Transverse colon (tissue), 4 donors: Measurements from ENCODE around the gene TET2. TPM values are rescaled to one million over a fixed set of nuclear protein-coding genes. Genes with fewer than 3 reads are reported as not detected.
A peak's percentile ranks its signal among the peaks of the same experiment; 100 is the strongest.

ENCODE experiments used
- DNase-seq: peaks from one replicate; pipeline ENCODE4 v3.0.0-alpha.2; 2019
- H3K27ac ChIP-seq, 4 donors: fragments of 200-600 bp; sonication (generic); 2 replicates each; pipeline ENCODE4 v1.5.1; 2016 to 2018; ENCODE audit warnings: inconsistent platforms in 4 of 4
- H3K27me3 ChIP-seq: fragments of 200-600 bp; sonication (generic); 2 replicates; pipeline ENCODE4 v1.5.1; 2017; ENCODE audit warnings: inconsistent platforms
- H3K36me3 ChIP-seq, 4 donors: fragments of 200-600 bp; sonication (generic); 2 replicates each; pipeline ENCODE4 v1.5.1; 2017 to 2019; ENCODE audit warnings: inconsistent platforms in 4 of 4
- H3K4me1 ChIP-seq, 4 donors: fragments of 200-600 bp; sonication (generic); 2 replicates each; pipeline ENCODE4 v1.5.1; 2017 to 2020; ENCODE audit warnings: inconsistent platforms in 4 of 4
- H3K4me3 ChIP-seq, 4 donors: fragments of 200-600 bp; sonication (generic); 1 replicate in 1 of 4; 2 replicates in 3 of 4; pipeline versions ENCODE4 v1.5.1 to v1.6.1; 2017 to 2019; ENCODE audit warnings: inconsistent platforms in 4 of 4
- H3K9me3 ChIP-seq, 2 donors: fragments of 200-600 bp; sonication (generic); 2 replicates each; pipeline ENCODE4 v1.5.1; 2017 to 2019; ENCODE audit warnings: inconsistent platforms in 2 of 2
- CTCF ChIP-seq, 5 experiments: fragments of 200-600 bp in 3 of 5; fragments of 450-650 bp in 2 of 5; sonication (generic) in 3 of 5; IDR thresholded peaks; 1 replicate in 2 of 5; 2 replicates in 3 of 5; pipeline ENCODE4 v1.5.1; 2016 to 2017; ENCODE audit warnings: antibody characterized with exemption in 5 of 5, inconsistent platforms in 3 of 5, mild to moderate bottlenecking in 2 of 5, moderate library complexity in 1 of 5
- EP300 ChIP-seq: sonication (generic); formaldehyde crosslinking; IDR thresholded peaks from one replicate; pipeline ENCODE4 v1.6.1; 2017; ENCODE audit warnings: antibody characterized with exemption, low read depth
- POLR2A ChIP-seq: fragments of 450-650 bp; IDR thresholded peaks from one replicate; pipeline ENCODE4 v1.6.1; 2016; ENCODE audit warnings: antibody characterized with exemption, mild to moderate bottlenecking, moderate library complexity
- POLR2AphosphoS5 ChIP-seq, 3 donors: sonication (generic); formaldehyde crosslinking; IDR thresholded peaks; one replicate each; pipeline ENCODE4 v1.6.1; 2016; ENCODE audit warnings: antibody characterized with exemption in 3 of 3
- WGBS, 2 donors: methylation state at CpG; one replicate each; pipeline ENCODE4 v1.1.5; 2018; ENCODE audit warnings: low coverage in 1 of 2; 5-methylcytosine and 5-hydroxymethylcytosine counted together
- in situ Hi-C, 4 donors: fragments of 200-750 bp; cut with MboI; loops; one replicate each; pipeline versions ENCODE4 v1.15.0 to v1.15.1; 2017; ENCODE audit warnings: low sequenced_read_pairs in 3 of 4, low pct_ligation_motif_present in 1 of 4, low pct_unique_long_range_greater_than_20kb in 1 of 4
- intact Hi-C: fragments of 100-400 bp; cut with DNase I; formaldehyde crosslinking; loops from one replicate; pipeline ENCODE4 v1.15.1; 2023; ENCODE audit warnings: low total_unique reads
- total RNA-seq, 4 donors: library from RNA; depleted of rRNA; stranded (reverse); fragments of >200 nt; gene quantifications; one replicate each; pipeline ENCODE4 v1.1.0, GENCODE V29; 2016

The TET2 gene
- 10 to 100 TPM; 23.9 to 33.6 (median 29.5) TPM for total RNA-seq

DNA sequence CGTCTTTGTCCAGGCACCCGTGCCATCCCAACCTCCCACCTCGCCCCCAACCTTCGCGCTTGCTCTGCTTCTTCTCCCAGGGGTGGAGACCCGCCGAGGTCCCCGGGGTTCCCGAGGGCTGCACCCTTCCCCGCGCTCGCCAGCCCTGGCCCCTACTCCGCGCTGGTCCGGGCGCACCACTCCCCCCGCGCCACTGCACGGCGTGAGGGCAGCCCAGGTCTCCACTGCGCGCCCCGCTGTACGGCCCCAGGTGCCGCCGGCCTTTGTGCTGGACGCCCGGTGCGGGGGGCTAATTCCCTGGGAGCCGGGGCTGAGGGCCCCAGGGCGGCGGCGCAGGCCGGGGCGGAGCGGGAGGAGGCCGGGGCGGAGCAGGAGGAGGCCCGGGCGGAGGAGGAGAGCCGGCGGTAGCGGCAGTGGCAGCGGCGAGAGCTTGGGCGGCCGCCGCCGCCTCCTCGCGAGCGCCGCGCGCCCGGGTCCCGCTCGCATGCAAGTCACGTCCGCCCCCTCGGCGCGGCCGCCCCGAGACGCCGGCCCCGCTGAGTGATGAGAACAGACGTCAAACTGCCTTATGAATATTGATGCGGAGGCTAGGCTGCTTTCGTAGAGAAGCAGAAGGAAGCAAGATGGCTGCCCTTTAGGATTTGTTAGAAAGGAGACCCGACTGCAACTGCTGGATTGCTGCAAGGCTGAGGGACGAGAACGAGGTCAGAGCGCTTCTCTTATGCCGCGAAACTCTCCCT lies at the start of gene TET2:
Gene TET2 (plus strand): TSS at position 601 of the 740 bp plus-strand sequence. CDS start 87,067 bp downstream, outside the sequence.
- H3K4me1 ChIP-seq = peaks cover 6 to 31% (median 19%) of the 10 kb centered on the region in 4 donors
- peak within 1 kb of the TSS; percentile 81 to 93 (median 87) for H3K4me3 ChIP-seq
- peak within 1 kb of the TSS; percentile 83 to 93 (median 86) for H3K27ac ChIP-seq
- DNase-seq = peak; percentile 78
- TF ChIP-seq CTCF (IDR thresholded peaks at IDR 0.05) (peak in 1 of 5 experiments; percentile 26), POLR2AphosphoS5 (IDR thresholded peaks at IDR 0.05) (peak; percentile 59 to 67 (median 60)), POLR2A (peak; percentile 60), EP300 (no peak)
- in situ Hi-C loops = loop anchor here in 3 of 4 donors (10.0 to 25.0 kb wide), 2 partner anchors 328 to 566 kb away; partner anchors contain the start of genes GSTCD (in 2 of the 3), INTS12 (in 2 of the 3) and PPA2 (in 1 of the 3)
- H3K27me3 ChIP-seq = no peaks in the 10 kb centered on the region
- WGBS, 2 donors = 0% methylated on average over 50 of the region's 77 CpGs; no CpG with 5 or more reads in 1 of the 2 donors
- H3K36me3 ChIP-seq = no peaks in the 10 kb centered on the region
- no peaks in the 10 kb centered on the region for H3K9me3 ChIP-seq
- intact Hi-C loops = no loop called here

GRCh38 chr4:105102016-105102415 lies 44.7 kb upstream of the TET2 start:
- intact Hi-C loops = no loop called here
- Histone ChIP-seq H3K36me3 (no peaks in the 10 kb centered on the region), H3K4me3 (no peak overlapping the region), H3K9me3 (peaks cover 0 to under 1% of the 10 kb centered on the region in 2 donors), H3K4me1 (no peaks in the 10 kb centered on the region), H3K27ac (no peak overlapping the region), H3K27me3 (no peaks in the 10 kb centered on the region)
- TF ChIP-seq POLR2A (no peak), EP300 (no peak), CTCF (IDR thresholded peaks at IDR 0.05) (no peak), POLR2AphosphoS5 (IDR thresholded peaks at IDR 0.05) (no peak)
- no peak for DNase-seq
- in situ Hi-C loops = no loop called here

DNA sequence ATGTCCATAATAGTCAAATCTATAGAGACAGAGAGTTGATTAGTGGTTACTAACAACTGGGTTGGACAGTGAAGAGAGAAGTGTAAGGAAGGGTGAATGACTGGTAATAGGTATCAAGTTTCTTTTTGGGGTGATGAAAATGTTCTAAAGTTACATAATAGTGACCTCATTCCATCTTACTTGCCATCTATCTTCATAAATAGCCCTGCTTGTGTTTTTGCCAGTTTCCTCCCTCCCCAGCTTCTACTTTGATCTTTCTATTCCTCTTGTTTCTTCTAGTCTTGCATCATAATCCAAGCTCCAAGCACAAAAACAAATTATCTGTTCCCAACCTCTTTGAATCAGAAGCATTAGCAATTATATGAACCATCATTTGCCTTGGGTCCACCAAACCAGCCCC lies 40.2 kb upstream of the TET2 start:
- no peak overlapping the region for H3K27ac ChIP-seq
- intact Hi-C loops = no loop called here

More for the DNA sequence above, 40.2 kb upstream of the TET2 start:
- H3K9me3 ChIP-seq = no peaks in the 10 kb centered on the region
- H3K36me3 ChIP-seq = no peaks in the 10 kb centered on the region
- no peak for DNase-seq
- TF ChIP-seq CTCF (IDR thresholded peaks at IDR 0.05) (no peak), POLR2AphosphoS5 (IDR thresholded peaks at IDR 0.05) (no peak), POLR2A (no peak), EP300 (no peak)
- H3K27me3 ChIP-seq = no peaks in the 10 kb centered on the region
- in situ Hi-C loops = no loop called here
- no peaks in the 10 kb centered on the region for H3K4me1 ChIP-seq
- no peak overlapping the region for H3K4me3 ChIP-seq
